GM23248 (cell line): ENCODE measurements around the gene ZNF710. TPM values are rescaled to one million over a fixed set of nuclear protein-coding genes. Genes with fewer than 3 reads are reported as not detected.

Experiments
- DNase-seq: peaks from one replicate; pipeline ENCODE4 v3.0.0-alpha.2; 2015
- H2AFZ ChIP-seq: fragments of 200-600 bp; sonication (generic); 2 replicates; pipeline ENCODE4 v1.6.1; 2016; ENCODE audit warnings: antibody characterized with exemption
- H3F3A ChIP-seq: fragments of 200-600 bp; sonication (generic); 2 replicates; pipeline ENCODE4 v1.6.1; 2016; ENCODE audit warnings: mild to moderate bottlenecking, antibody characterized with exemption, mixed run types; ENCODE audit not compliant: insufficient read depth
- H3K27ac ChIP-seq: fragments of 200-600 bp; sonication (generic); 2 replicates; pipeline ENCODE4 v1.5.1; 2016; ENCODE audit warnings: mild to moderate bottlenecking
- H3K27me3 ChIP-seq: fragments of 200-600 bp; sonication (generic); replicated peaks from 2 replicates; pipeline ENCODE4 v1.6.1; 2016; ENCODE audit warnings: mild to moderate bottlenecking; ENCODE audit not compliant: insufficient read depth
- H3K36me3 ChIP-seq: fragments of 200-600 bp; sonication (generic); 2 replicates; pipeline ENCODE4 v1.6.1; 2016; ENCODE audit warnings: low read depth, mild to moderate bottlenecking
- H3K4me1 ChIP-seq: fragments of 200-600 bp; sonication (generic); 2 replicates; pipeline ENCODE4 v1.6.1; 2016; ENCODE audit warnings: mild to moderate bottlenecking; ENCODE audit not compliant: insufficient read depth
- H3K4me2 ChIP-seq: fragments of 200-600 bp; sonication (generic); one replicate; pipeline ENCODE4 v1.6.1; 2016; ENCODE audit warnings: mild to moderate bottlenecking; ENCODE audit not compliant: unreplicated experiment
- H3K4me3 ChIP-seq: fragments of 200-600 bp; sonication (generic); 2 replicates; pipeline ENCODE4 v1.5.1; 2016; ENCODE audit warnings: mild to moderate bottlenecking
- H3K79me2 ChIP-seq: fragments of 200-600 bp; sonication (generic); 2 replicates; pipeline ENCODE4 v1.6.1; 2016; ENCODE audit warnings: mild to moderate bottlenecking; ENCODE audit not compliant: insufficient read depth
- H3K9ac ChIP-seq: fragments of 200-600 bp; sonication (generic); 2 replicates; pipeline ENCODE4 v1.6.1; 2016; ENCODE audit warnings: mild to moderate bottlenecking
- H3K9me2 ChIP-seq: fragments of 200-600 bp; sonication (generic); 2 replicates; pipeline ENCODE4 v1.6.1; 2016; ENCODE audit warnings: mixed run types, mild to moderate bottlenecking, moderate library complexity; ENCODE audit not compliant: insufficient read depth
- H3K9me3 ChIP-seq: fragments of 200-600 bp; sonication (generic); one replicate; pipeline ENCODE4 v1.6.1; 2017; ENCODE audit warnings: low read depth
- H4K20me1 ChIP-seq: fragments of 200-600 bp; sonication (generic); 2 replicates; pipeline ENCODE4 v1.6.0; 2016; ENCODE audit not compliant: insufficient read depth
- EZH2 ChIP-seq: fragments of 200-600 bp; sonication (generic); IDR thresholded peaks from 2 replicates; pipeline ENCODE4 v1.6.1; 2018; ENCODE audit warnings: antibody characterized with exemption, mild to moderate bottlenecking; ENCODE audit not compliant: insufficient read depth, poor library complexity, severe bottlenecking
- EZH2phosphoT487 ChIP-seq: fragments of 200-600 bp; sonication (generic); IDR thresholded peaks from 2 replicates; pipeline ENCODE4 v1.6.1; 2018; ENCODE audit warnings: antibody characterized with exemption, moderate library complexity, mild to moderate bottlenecking, low read depth; ENCODE audit not compliant: insufficient read depth
- WGBS, 2 experiments: methylation state at CpG; one replicate each; pipeline ENCODE4 v1.1.6; 2015 to 2017; ENCODE audit warnings: low lambda C conversion rate in 2 of 2, low coverage in 1 of 2; ENCODE audit errors: missing lambda C conversion rate in 2 of 2; 5-methylcytosine and 5-hydroxymethylcytosine counted together
- in situ Hi-C: fragments of 300-500 bp; cut with MboI; formaldehyde crosslinking; loops from 2 replicates; pipeline ENCODE4 v1.15.0; 2020
- polyA plus RNA-seq: library from polyadenylated mRNA; unstranded; fragments of >200 nt; fragmentation: Nextera tagmentation; extraction: Ambion mirVana; gene quantifications from 2 replicates; pipeline ENCODE4 v1.2.1, GENCODE V29; 2016
- total RNA-seq: library from RNA; depleted of rRNA; stranded (reverse); fragments of >200 nt; shearing (Covaris generic); gene quantifications from 2 replicates; pipeline ENCODE4 v1.2.3, GENCODE V29; 2014

Gene ZNF710
- total and polyA plus RNA-seq, 2 experiments from 2014 or later = 2.9 to 12.0 TPM

- no peaks in the 10 kb centered on the region for H3K9me2 ChIP-seq
- H3K4me2 ChIP-seq = no peak overlapping the region
- no peak overlapping the region for H3K9ac ChIP-seq
- no peaks in the 10 kb centered on the region for H4K20me1 ChIP-seq
- H2AFZ ChIP-seq = no peak overlapping the region
- no peaks in the 10 kb centered on the region for H3K36me3 ChIP-seq
- peaks cover 67% of the 10 kb centered on the region for H3K79me2 ChIP-seq
- no peaks in the 10 kb centered on the region for H3K27me3 ChIP-seq
- H3F3A ChIP-seq = no peaks in the 10 kb centered on the region
- no peak overlapping the region for H3K27ac ChIP-seq
- 100% methylated on average over 5 of the region's 5 CpGs for WGBS, 2 experiments
- in situ Hi-C loops = no loop called here
- TF ChIP-seq EZH2phosphoT487 = no peak
- TF ChIP-seq EZH2 = no peak
- no peak for DNase-seq
- H3K4me3 ChIP-seq = no peak overlapping the region
- H3K9me3 ChIP-seq = no peaks in the 10 kb centered on the region
- no peaks in the 10 kb centered on the region for H3K4me1 ChIP-seq
Measured at GRCh38 chr15:90049030-90049429, 47.9 kb downstream of the ZNF710 start.

- Histone ChIP-seq H3K36me3 (no peaks in the 10 kb centered on the region), H3K79me2 (peaks cover 67% of the 10 kb centered on the region), H3K4me3 (no peak overlapping the region), H3K9ac (no peak overlapping the region), H3F3A (no peaks in the 10 kb centered on the region), H3K27me3 (no peaks in the 10 kb centered on the region), H3K27ac (no peak overlapping the region), H3K9me3 (no peaks in the 10 kb centered on the region), H3K4me2 (no peak overlapping the region), H3K9me2 (no peaks in the 10 kb centered on the region), H2AFZ (no peak overlapping the region), H3K4me1 (no peaks in the 10 kb centered on the region), H4K20me1 (no peaks in the 10 kb centered on the region)
- in situ Hi-C loops = loop anchor here (25.0 kb wide), 1 partner anchor 288 kb away; the partner anchor contains the start of gene MESP1
- no peak for DNase-seq
- WGBS, 2 experiments = 87 to 89% methylated on average over 22 of the region's 22 CpGs
- TF ChIP-seq EZH2 (no peak), EZH2phosphoT487 (no peak)
Measured at GRCh38 chr15:90049666-90050604, 48.8 kb downstream of the ZNF710 start.

DNA sequence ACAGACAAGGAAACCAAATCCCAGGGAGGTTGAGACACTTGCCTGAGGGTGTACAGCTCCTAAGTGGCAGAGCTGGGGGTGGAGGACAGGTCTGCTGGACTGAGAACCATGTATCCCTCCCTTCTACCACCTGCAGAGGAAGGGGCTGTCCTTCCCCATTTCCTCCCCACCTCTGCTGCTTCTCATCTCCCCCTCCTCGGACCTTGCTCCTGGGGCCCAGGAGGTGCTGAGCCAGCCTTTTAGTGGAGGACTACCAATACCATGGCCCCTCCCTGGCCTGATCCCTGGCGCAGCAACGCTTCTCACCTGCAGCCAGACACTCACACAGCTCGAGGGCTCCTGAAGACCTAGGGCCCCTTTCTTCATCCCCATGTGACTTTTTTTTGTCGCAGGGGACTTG lies 50.8 kb downstream of the ZNF710 start:
- peaks cover 57% of the 10 kb centered on the region for H3K79me2 ChIP-seq
- H4K20me1 ChIP-seq = no peaks in the 10 kb centered on the region
- H3F3A ChIP-seq = no peaks in the 10 kb centered on the region
- no peak overlapping the region for H3K4me3 ChIP-seq
- no peak for DNase-seq
- H3K27me3 ChIP-seq = no peaks in the 10 kb centered on the region
- H3K9ac ChIP-seq = no peak overlapping the region
- H3K9me2 ChIP-seq = no peaks in the 10 kb centered on the region
- H3K4me1 ChIP-seq = no peaks in the 10 kb centered on the region
- no peak for TF ChIP-seq EZH2
- no peak for TF ChIP-seq EZH2phosphoT487
- no peak overlapping the region for H3K4me2 ChIP-seq
- no peak overlapping the region for H3K27ac ChIP-seq
- no peaks in the 10 kb centered on the region for H3K36me3 ChIP-seq
- 94 to 97% methylated on average over 5 of the region's 5 CpGs for WGBS, 2 experiments
- in situ Hi-C loops = loop anchor here (25.0 kb wide), 1 partner anchor 290 kb away; the partner anchor contains the start of gene MESP1
- no peak overlapping the region for H2AFZ ChIP-seq
- H3K9me3 ChIP-seq = no peaks in the 10 kb centered on the region

GRCh38 chr15:90053685-90054466 lies 52.8 kb downstream of the ZNF710 start:
- no peak overlapping the region for H2AFZ ChIP-seq
- no peaks in the 10 kb centered on the region for H3K4me1 ChIP-seq
- H4K20me1 ChIP-seq = no peaks in the 10 kb centered on the region
- H3K36me3 ChIP-seq = no peaks in the 10 kb centered on the region
- no peak for TF ChIP-seq EZH2
- TF ChIP-seq EZH2phosphoT487 = no peak
- no peaks in the 10 kb centered on the region for H3K9me3 ChIP-seq
- no peak overlapping the region for H3K9ac ChIP-seq
- H3K27ac ChIP-seq = no peak overlapping the region
- no peaks in the 10 kb centered on the region for H3F3A ChIP-seq
- H3K4me3 ChIP-seq = no peak overlapping the region
- peaks cover 40% of the 10 kb centered on the region for H3K79me2 ChIP-seq
- no peak for DNase-seq
- no peaks in the 10 kb centered on the region for H3K27me3 ChIP-seq
- in situ Hi-C loops = loop anchor here (25.0 kb wide), 1 partner anchor 292 kb away; the partner anchor contains the start of gene MESP1
- no peaks in the 10 kb centered on the region for H3K9me2 ChIP-seq
- 83 to 87% methylated on average over 14 of the region's 14 CpGs for WGBS, 2 experiments
- H3K4me2 ChIP-seq = no peak overlapping the region
